ENCODE data around the gene ERVK3-1.

Gene ERVK3-1

DNA sequence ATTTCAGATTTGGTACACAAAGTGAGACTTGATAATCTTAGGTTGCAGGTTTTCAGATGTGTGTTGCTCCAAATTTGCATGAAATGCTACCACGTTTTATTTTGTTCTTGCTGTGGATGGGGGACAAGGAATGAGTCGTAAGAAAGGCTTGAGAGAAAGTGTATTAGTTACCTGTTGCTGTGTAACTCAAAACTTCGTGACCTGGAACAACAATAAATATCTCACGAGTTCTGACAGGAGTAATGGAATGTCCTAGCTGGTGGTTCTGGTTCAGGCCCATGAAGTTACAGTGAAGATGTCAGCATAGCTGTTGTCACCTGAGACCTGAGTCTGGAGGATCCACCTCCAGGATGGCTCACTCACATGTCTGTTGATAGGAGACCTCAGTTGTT is 25.3 kb upstream of the ERVK3-1 start:
- TF ChIP-seq YY1 (IDR thresholded peaks at IDR 0.05; ENCODE audit: insufficient read depth, insufficient read length) (no peak), ZNF274 (IDR thresholded peaks at IDR 0.05; ENCODE audit: low read depth, low read length) (no peak), SUZ12 (IDR thresholded peaks at IDR 0.05; ENCODE audit: extremely low read depth, insufficient read depth, insufficient read length) (no peak)
- peak overlapping the region; percentile 89 for H3K4me3 ChIP-seq (ENCODE audit: insufficient read length, low read depth)
- peak overlapping the region; percentile 53 for H3K9ac ChIP-seq (ENCODE audit: insufficient read length, low read depth)
- H3K4me1 ChIP-seq (ENCODE audit: insufficient read depth, insufficient read length), result no peaks in the 10 kb centered on the region
- DNase-seq (ENCODE audit: low read depth, low spot score), result no peak
- H3K9me3 ChIP-seq (ENCODE audit: insufficient read depth, low read length), result no peaks in the 10 kb centered on the region
- H3K27me3 ChIP-seq (ENCODE audit: insufficient read depth, insufficient read length), result no peaks in the 10 kb centered on the region
- H3K36me3 ChIP-seq (ENCODE audit: insufficient read depth, insufficient read length, low read length), result peaks cover 37% of the 10 kb centered on the region

GRCh38 chr19:58284199-58284598 is 21.0 kb upstream of the ERVK3-1 start:
- TF ChIP-seq SUZ12 (IDR thresholded peaks at IDR 0.05; ENCODE audit: extremely low read depth, insufficient read depth, insufficient read length) (no peak), ZNF274 (IDR thresholded peaks at IDR 0.05; ENCODE audit: low read depth, low read length) (no peak), YY1 (IDR thresholded peaks at IDR 0.05; ENCODE audit: insufficient read depth, insufficient read length) (no peak)
- Histone ChIP-seq H3K4me1 (ENCODE audit: insufficient read depth, insufficient read length) (no peaks in the 10 kb centered on the region), H3K9me3 (ENCODE audit: insufficient read depth, low read length) (no peaks in the 10 kb centered on the region), H3K36me3 (ENCODE audit: insufficient read depth, insufficient read length, low read length) (peaks cover 65% of the 10 kb centered on the region), H3K27me3 (ENCODE audit: insufficient read depth, insufficient read length) (no peaks in the 10 kb centered on the region), H3K4me3 (ENCODE audit: insufficient read length, low read depth) (no peak overlapping the region), H3K9ac (ENCODE audit: insufficient read length, low read depth) (no peak overlapping the region)
- no peak for DNase-seq (ENCODE audit: low read depth, low spot score)

DNA sequence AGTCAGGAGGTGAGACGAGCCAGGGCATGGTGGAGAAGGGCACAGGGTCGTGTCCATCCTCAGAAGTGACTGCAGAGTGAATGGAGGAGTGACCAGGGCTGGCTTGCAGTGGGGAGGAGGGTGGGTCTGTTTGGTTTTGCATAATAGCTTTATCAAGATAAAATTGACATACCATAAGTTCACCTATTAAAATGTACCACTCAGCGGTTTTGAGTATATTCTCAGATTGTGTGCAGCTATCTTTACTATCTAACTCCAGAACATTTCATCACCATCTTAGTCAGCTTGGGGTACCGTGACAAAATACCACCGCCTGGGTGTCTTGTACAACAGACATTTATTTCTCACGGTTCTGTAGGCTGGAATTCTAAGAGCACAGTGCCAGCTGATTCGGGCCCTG is 13.2 kb upstream of the ERVK3-1 start:
- Histone ChIP-seq H3K36me3 (ENCODE audit: insufficient read depth, insufficient read length, low read length) (peaks cover 85% of the 10 kb centered on the region), H3K4me1 (ENCODE audit: insufficient read depth, insufficient read length) (no peaks in the 10 kb centered on the region), H3K9me3 (ENCODE audit: insufficient read depth, low read length) (peaks cover 21% of the 10 kb centered on the region), H3K9ac (ENCODE audit: insufficient read length, low read depth) (no peak overlapping the region), H3K4me3 (ENCODE audit: insufficient read length, low read depth) (no peak overlapping the region), H3K27me3 (ENCODE audit: insufficient read depth, insufficient read length) (no peaks in the 10 kb centered on the region)
- no peak for DNase-seq (ENCODE audit: low read depth, low spot score)
- TF ChIP-seq ZNF274 (IDR thresholded peaks at IDR 0.05; ENCODE audit: low read depth, low read length), result no peak
- no peak for TF ChIP-seq YY1 (IDR thresholded peaks at IDR 0.05; ENCODE audit: insufficient read depth, insufficient read length)
- TF ChIP-seq SUZ12 (IDR thresholded peaks at IDR 0.05; ENCODE audit: extremely low read depth, insufficient read depth, insufficient read length), result no peak

- DNase-seq (ENCODE audit: low read depth, low spot score), result no peak
- peaks cover 76% of the 10 kb centered on the region for H3K36me3 ChIP-seq (ENCODE audit: insufficient read depth, insufficient read length, low read length)
- no peaks in the 10 kb centered on the region for H3K4me1 ChIP-seq (ENCODE audit: insufficient read depth, insufficient read length)
- H3K9ac ChIP-seq (ENCODE audit: insufficient read length, low read depth), result no peak overlapping the region
- no peak overlapping the region for H3K4me3 ChIP-seq (ENCODE audit: insufficient read length, low read depth)
- H3K9me3 ChIP-seq (ENCODE audit: insufficient read depth, low read length), result peaks cover 21% of the 10 kb centered on the region
- TF ChIP-seq SUZ12 (IDR thresholded peaks at IDR 0.05; ENCODE audit: extremely low read depth, insufficient read depth, insufficient read length) (no peak), ZNF274 (IDR thresholded peaks at IDR 0.05; ENCODE audit: low read depth, low read length) (peak; percentile 51; the same call in 1 of the 2 replicates)
- H3K27me3 ChIP-seq (ENCODE audit: insufficient read depth, insufficient read length), result no peaks in the 10 kb centered on the region
Measured at GRCh38 chr19:58294743-58295374, 10.3 kb upstream of the ERVK3-1 start.

DNA sequence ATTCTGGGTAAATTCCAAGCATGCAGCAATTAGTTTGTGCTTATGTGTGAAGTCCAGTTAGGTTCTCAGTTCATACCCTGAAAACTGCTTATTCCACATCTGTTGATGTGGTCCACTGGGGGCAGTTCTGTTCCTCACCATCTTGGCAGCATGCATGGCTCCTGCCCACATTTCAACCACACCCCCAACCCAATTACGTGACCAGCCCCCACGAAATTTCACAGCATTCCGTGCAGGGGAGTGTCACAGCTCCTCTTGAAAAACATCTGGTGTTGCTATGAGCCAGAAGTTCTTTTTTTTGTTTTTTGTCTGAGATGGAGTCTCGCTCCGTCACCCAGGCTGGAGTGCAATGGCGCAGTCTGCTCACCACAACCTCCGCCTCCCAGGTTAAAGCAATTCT is 9.1 kb upstream of the ERVK3-1 start:
- no peak overlapping the region for H3K4me3 ChIP-seq (ENCODE audit: insufficient read length, low read depth)
- H3K36me3 ChIP-seq (ENCODE audit: insufficient read depth, insufficient read length, low read length), result peaks cover 81% of the 10 kb centered on the region
- no peak overlapping the region for H3K9ac ChIP-seq (ENCODE audit: insufficient read length, low read depth)

DNA sequence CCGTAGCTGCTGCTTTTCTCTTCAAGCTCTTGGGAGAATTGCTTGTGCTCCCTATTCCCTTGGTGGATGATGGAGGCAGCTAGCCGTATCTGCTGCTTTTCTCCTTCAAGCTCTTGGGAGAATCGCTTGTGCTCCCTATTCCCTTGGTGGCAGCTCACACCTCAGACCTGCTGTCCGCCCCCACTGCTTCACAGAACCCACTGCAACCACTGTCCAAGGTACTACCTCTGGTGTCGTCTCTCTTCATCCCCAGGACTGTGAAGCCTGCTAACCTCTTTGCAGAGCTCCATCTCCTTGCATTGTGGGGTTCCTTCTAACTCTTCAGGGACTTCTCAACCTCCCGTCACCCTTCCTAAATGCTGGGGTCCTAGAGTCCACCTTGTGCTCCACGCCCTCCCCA is 4.6 kb upstream of the ERVK3-1 start:
- Histone ChIP-seq H3K9me3 (ENCODE audit: insufficient read depth, low read length) (no peaks in the 10 kb centered on the region), H3K4me1 (ENCODE audit: insufficient read depth, insufficient read length) (no peaks in the 10 kb centered on the region), H3K27me3 (ENCODE audit: insufficient read depth, insufficient read length) (no peaks in the 10 kb centered on the region), H3K36me3 (ENCODE audit: insufficient read depth, insufficient read length, low read length) (peaks cover 42% of the 10 kb centered on the region), H3K4me3 (ENCODE audit: insufficient read length, low read depth) (no peak overlapping the region), H3K9ac (ENCODE audit: insufficient read length, low read depth) (no peak overlapping the region)
- DNase-seq (ENCODE audit: low read depth, low spot score), result no peak
- TF ChIP-seq ZNF274 (IDR thresholded peaks at IDR 0.05; ENCODE audit: low read depth, low read length) (no peak), YY1 (IDR thresholded peaks at IDR 0.05; ENCODE audit: insufficient read depth, insufficient read length) (no peak), SUZ12 (IDR thresholded peaks at IDR 0.05; ENCODE audit: extremely low read depth, insufficient read depth, insufficient read length) (no peak)

More for the DNA sequence above, 9.1 kb upstream of the ERVK3-1 start:
- TF ChIP-seq ZNF274 (IDR thresholded peaks at IDR 0.05; ENCODE audit: low read depth, low read length) (no peak), SUZ12 (IDR thresholded peaks at IDR 0.05; ENCODE audit: extremely low read depth, insufficient read depth, insufficient read length) (no peak), YY1 (IDR thresholded peaks at IDR 0.05; ENCODE audit: insufficient read depth, insufficient read length) (no peak)
- no peak for DNase-seq (ENCODE audit: low read depth, low spot score)
- H3K9me3 ChIP-seq (ENCODE audit: insufficient read depth, low read length), result peaks cover 21% of the 10 kb centered on the region
- H3K27me3 ChIP-seq (ENCODE audit: insufficient read depth, insufficient read length), result no peaks in the 10 kb centered on the region
- no peaks in the 10 kb centered on the region for H3K4me1 ChIP-seq (ENCODE audit: insufficient read depth, insufficient read length)

DNA sequence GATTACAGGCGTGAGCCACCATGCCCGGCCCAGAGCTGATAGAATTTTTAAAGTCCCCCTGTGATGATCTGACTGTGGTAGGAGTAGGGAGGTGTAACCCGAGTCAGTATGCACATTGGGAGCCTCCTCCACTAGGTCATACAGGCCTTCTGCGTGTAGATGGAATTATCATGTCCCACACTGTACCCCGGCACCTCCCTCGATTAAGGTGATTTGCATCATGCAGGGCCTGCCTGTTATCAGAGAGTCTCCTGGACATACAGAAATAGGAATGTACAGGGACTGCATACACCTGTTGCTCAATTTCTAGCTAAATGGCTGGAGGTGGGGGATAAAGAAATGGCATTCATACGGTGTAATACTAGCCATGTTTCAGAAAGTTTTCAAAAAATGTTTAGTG is 922 bp upstream of the ERVK3-1 start:
- no peaks in the 10 kb centered on the region for H3K27me3 ChIP-seq (ENCODE audit: insufficient read depth, insufficient read length)
- H3K36me3 ChIP-seq (ENCODE audit: insufficient read depth, insufficient read length, low read length), result peaks cover 50% of the 10 kb centered on the region
- no peak for DNase-seq (ENCODE audit: low read depth, low spot score)
- TF ChIP-seq SUZ12 (IDR thresholded peaks at IDR 0.05; ENCODE audit: extremely low read depth, insufficient read depth, insufficient read length) (no peak), ZNF274 (IDR thresholded peaks at IDR 0.05; ENCODE audit: low read depth, low read length) (no peak), YY1 (IDR thresholded peaks at IDR 0.05; ENCODE audit: insufficient read depth, insufficient read length) (no peak)
- H3K9ac ChIP-seq (ENCODE audit: insufficient read length, low read depth), result no peak overlapping the region
- H3K4me3 ChIP-seq (ENCODE audit: insufficient read length, low read depth), result no peak overlapping the region
- H3K4me1 ChIP-seq (ENCODE audit: insufficient read depth, insufficient read length), result no peaks in the 10 kb centered on the region
- no peaks in the 10 kb centered on the region for H3K9me3 ChIP-seq (ENCODE audit: insufficient read depth, low read length)

Data from NT2/D1 (cell line).